GM13977 (cell line): Measurements from ENCODE around the gene CCDC154.

Experiments
- DNase-seq: peaks from one replicate; pipeline ENCODE4 v3.0.0; 2012; ENCODE audit warnings: low spot score
- CTCF ChIP-seq: IDR thresholded peaks from 2 replicates; pipeline ENCODE4 v1.5.1; 2012; ENCODE audit warnings: mild to moderate bottlenecking, control low read depth; ENCODE audit not compliant: insufficient read depth; ENCODE audit errors: extremely low read depth, missing control alignments
- in situ Hi-C: fragments of 300-500 bp; cut with MboI; formaldehyde crosslinking; loops from one replicate; pipeline ENCODE4 v1.12.0; 2022; ENCODE audit warnings: low sequenced_read_pairs, low pct_unique_long_range_greater_than_20kb, mixed read lengths, inconsistent platforms; ENCODE audit not compliant: unreplicated experiment

Gene CCDC154

GRCh38 chr16:1431497-1432270, 12.7 kb downstream of the CCDC154 start:
- no peak for DNase-seq
- in situ Hi-C loops, result no loop called here
- TF ChIP-seq CTCF, result no peak

- DNase-seq, result no peak
- no peak for TF ChIP-seq CTCF
- in situ Hi-C loops, result no loop called here
Measured at GRCh38 chr16:1430759-1431496, 13.4 kb downstream of the CCDC154 start, which contains the start of gene PERCC1. Gene PERCC1, plus strand, starts transcription at chr16:1431078. Its CDS starts 1,516 bp downstream, at chr16:1432594.

- no peak for TF ChIP-seq CTCF
- in situ Hi-C loops, result no loop called here
- DNase-seq, result no peak
Measured at GRCh38 chr16:1430214-1430758, 14.1 kb downstream of the CCDC154 start.

GRCh38 chr16:1429631-1430030, 14.7 kb downstream of the CCDC154 start:
- TF ChIP-seq CTCF, result no peak
- in situ Hi-C loops, result no loop called here
- no peak for DNase-seq

GRCh38 chr16:1429012-1429411, 15.3 kb downstream of the CCDC154 start:
- no peak for TF ChIP-seq CTCF
- in situ Hi-C loops, result no loop called here
- no peak for DNase-seq

- DNase-seq, result peak; percentile 85
- in situ Hi-C loops, result no loop called here
- TF ChIP-seq CTCF, result peak; percentile 84
Measured at GRCh38 chr16:1428511-1428910, 15.8 kb downstream of the CCDC154 start.
